H1 (cell line): Measurements from ENCODE around the gene STKLD1. TPM values are rescaled to one million over a fixed set of nuclear protein-coding genes. Genes with fewer than 3 reads are reported as not detected.

Source experiments
- CTCF ChIA-PET: fragments of 300-600 bp; sonication (Branson Sonifier 250); formaldehyde crosslinking; loops from one replicate; lab custom pipeline; 2021; ENCODE audit not compliant: partially characterized antibody; lab: Charles Lee
- POLR2A ChIA-PET: fragments of 300-600 bp; sonication (Branson Sonifier 250); formaldehyde crosslinking; loops from one replicate; lab custom pipeline; 2021; ENCODE audit warnings: inconsistent platforms; ENCODE audit not compliant: partially characterized antibody; lab: Charles Lee
- DNase-seq, 2 experiments: peaks; one replicate each; pipeline versions ENCODE4 v3.0.0 to v3.0.0-alpha.2; 2010 to 2022; ENCODE audit warnings: low spot score in 2 of 2, low read depth in 1 of 2, mixed read lengths in 1 of 2
- FAIRE-seq: peaks from 2 replicates; lab custom pipeline; 2011; peaks lifted over from hg19 to GRCh38; lab: Jason Lieb, UNC
- H2AFZ ChIP-seq: 2 replicates; pipeline ENCODE4 v1.8.1; 2012; ENCODE audit warnings: low read length, inconsistent platforms
- H2AK5ac ChIP-seq: 2 replicates; pipeline ENCODE4 v1.6.1; 2013; ENCODE audit warnings: low read depth, low read length
- H2BK120ac ChIP-seq: replicated peaks from 2 replicates; pipeline ENCODE3; 2013; ENCODE audit warnings: low read depth, low read length, inconsistent platforms
- H2BK12ac ChIP-seq: 2 replicates; pipeline ENCODE4 v1.6.1; 2013; ENCODE audit warnings: low read depth, low read length
- H2BK15ac ChIP-seq: 2 replicates; pipeline ENCODE4 v1.6.1; 2013; ENCODE audit warnings: low read length
- H2BK20ac ChIP-seq: 2 replicates; pipeline ENCODE4 v1.6.1; 2013; ENCODE audit warnings: low read length
- H2BK5ac ChIP-seq: 2 replicates; pipeline ENCODE4 v1.6.1; 2013; ENCODE audit warnings: low read depth, low read length
- H3K14ac ChIP-seq: 2 replicates; pipeline ENCODE4 v1.6.1; 2013; ENCODE audit warnings: inconsistent platforms; ENCODE audit not compliant: insufficient read length
- H3K18ac ChIP-seq: 2 replicates; pipeline ENCODE4 v1.6.1; 2013; ENCODE audit warnings: low read length; ENCODE audit errors: extremely low read depth
- H3K23ac ChIP-seq: 2 replicates; pipeline ENCODE4 v1.6.1; 2013; ENCODE audit warnings: inconsistent platforms; ENCODE audit not compliant: insufficient read length
- H3K23me2 ChIP-seq: 2 replicates; pipeline ENCODE4 v1.6.1; 2013; ENCODE audit warnings: low read depth, low read length
- H3K27ac ChIP-seq: 2 replicates; pipeline ENCODE4 v1.6.1; 2011; ENCODE audit warnings: low read depth, low read length, inconsistent platforms
- H3K27me3 ChIP-seq, 4 experiments: replicated peaks in 1 of 4; 1 replicate in 1 of 4; 2 replicates in 3 of 4; pipeline versions ENCODE4 v1.6.1 to v1.8.1; 2011 to 2013; ENCODE audit warnings: low read length in 3 of 4, mild to moderate bottlenecking in 3 of 4, inconsistent platforms in 2 of 4, mixed read lengths in 2 of 4, moderate library complexity in 1 of 4; ENCODE audit not compliant: control insufficient read depth in 3 of 4, insufficient read depth in 3 of 4; ENCODE audit errors: extremely low read depth in 1 of 4
- H3K36me3 ChIP-seq, 4 experiments: 2 replicates each; pipeline versions ENCODE4 v1.6.1 to v1.8.1; 2011 to 2013; ENCODE audit warnings: mild to moderate bottlenecking in 4 of 4, low read length in 3 of 4, moderate library complexity in 2 of 4, control low read depth in 1 of 4, inconsistent platforms in 1 of 4; ENCODE audit not compliant: insufficient read depth in 4 of 4, control insufficient read depth in 2 of 4
- H3K4ac ChIP-seq: replicated peaks from 2 replicates; pipeline ENCODE3; 2013; ENCODE audit warnings: low read length, low read depth, mixed read lengths, inconsistent platforms; ENCODE audit not compliant: insufficient read length
- H3K4me1 ChIP-seq, 4 experiments: replicated peaks in 1 of 4; 1 replicate in 1 of 4; 2 replicates in 3 of 4; pipeline versions ENCODE4 v1.6.1 to v1.8.1; 2011 to 2013; ENCODE audit warnings: low read length in 3 of 4, inconsistent platforms in 2 of 4, mixed read lengths in 1 of 4; ENCODE audit not compliant: insufficient read depth in 4 of 4, control insufficient read depth in 3 of 4
- H3K4me2 ChIP-seq, 2 experiments: 2 replicates each; pipeline versions ENCODE4 v1.6.1 to v1.8.1; 2011 to 2013; ENCODE audit warnings: low read depth in 2 of 2, low read length in 2 of 2, control low read depth in 1 of 2, inconsistent platforms in 1 of 2, mild to moderate bottlenecking in 1 of 2; ENCODE audit not compliant: insufficient read depth in 1 of 2
- H3K4me3 ChIP-seq, 4 experiments: fragments of 200-600, 300-600 bp in 1 of 4; sonication (generic), shearing (Covaris generic), sonication (Bioruptor Twin) in 1 of 4; 2 replicates each; pipeline versions ENCODE4 v1.5.1 to v1.8.1; 2011 to 2016; ENCODE audit warnings: low read length in 4 of 4, low read depth in 3 of 4, control low read depth in 2 of 4, inconsistent platforms in 2 of 4, mild to moderate bottlenecking in 2 of 4, mixed read lengths in 1 of 4, moderate library complexity in 1 of 4; ENCODE audit not compliant: insufficient read depth in 2 of 4; ENCODE audit errors: extremely low read depth in 1 of 4
- H3K56ac ChIP-seq: replicated peaks from 2 replicates; pipeline ENCODE3; 2013; ENCODE audit warnings: low read depth, mild to moderate bottlenecking, mixed read lengths, low read length, inconsistent platforms; ENCODE audit not compliant: insufficient read length
- H3K79me1 ChIP-seq: 2 replicates; pipeline ENCODE4 v1.6.1; 2013; ENCODE audit warnings: low read depth, low read length, control low read depth
- H3K79me2 ChIP-seq, 2 experiments: 2 replicates each; pipeline versions ENCODE4 v1.6.1 to v1.8.1; 2012 to 2013; ENCODE audit warnings: low read length in 2 of 2, mild to moderate bottlenecking in 2 of 2, inconsistent platforms in 1 of 2; ENCODE audit not compliant: insufficient read depth in 2 of 2, control insufficient read depth in 1 of 2
- H3K9ac ChIP-seq, 4 experiments: replicated peaks in 1 of 4; 1 replicate in 1 of 4; 2 replicates in 3 of 4; pipeline versions ENCODE4 v1.6.1 to v1.8.1; 2011 to 2013; ENCODE audit warnings: low read depth in 3 of 4, low read length in 3 of 4, control low read depth in 2 of 4, mild to moderate bottlenecking in 2 of 4, moderate library complexity in 2 of 4, inconsistent platforms in 1 of 4; ENCODE audit errors: extremely low read depth in 1 of 4
- H3K9me3 ChIP-seq, 2 experiments: 2 replicates each; pipeline versions ENCODE4 v1.6.1 to v1.8.1; 2012 to 2013; ENCODE audit warnings: mild to moderate bottlenecking in 2 of 2, moderate library complexity in 2 of 2, control low read depth in 1 of 2, inconsistent platforms in 1 of 2, low read depth in 1 of 2, low read length in 1 of 2, mixed read lengths in 1 of 2; ENCODE audit not compliant: insufficient read depth in 2 of 2
- H4K20me1 ChIP-seq, 2 experiments: replicated peaks in 1 of 2; 2 replicates each; pipeline versions ENCODE3 to v1.8.1; 2011 to 2013; ENCODE audit warnings: inconsistent platforms in 2 of 2, low read length in 2 of 2, mild to moderate bottlenecking in 1 of 2; ENCODE audit not compliant: insufficient read depth in 2 of 2, control insufficient read depth in 1 of 2
- H4K5ac ChIP-seq: 2 replicates; pipeline ENCODE4 v1.6.1; 2013; ENCODE audit warnings: low read length, low read depth, mixed read lengths, inconsistent platforms; ENCODE audit not compliant: insufficient read length
- H4K8ac ChIP-seq: 2 replicates; pipeline ENCODE4 v1.8.0; 2013; ENCODE audit warnings: mild to moderate bottlenecking, moderate library complexity, low read length, inconsistent platforms; ENCODE audit not compliant: insufficient read depth; ENCODE audit errors: extremely low read depth
- H4K91ac ChIP-seq: replicated peaks from 2 replicates; pipeline ENCODE3; 2013; ENCODE audit warnings: low read length, mixed read lengths, inconsistent platforms; ENCODE audit not compliant: insufficient read length
- CBX5 ChIP-seq: fragments of 300-800, 300-1000 bp; sonication (generic); IDR thresholded peaks from 2 replicates; pipeline ENCODE4 v1.7.1; 2016; ENCODE audit warnings: antibody characterized with exemption, low read length, low read depth
- EZH2 ChIP-seq: fragments of 200-600 bp; sonication (generic); IDR thresholded peaks from 2 replicates; pipeline ENCODE4 v1.7.1; 2012; ENCODE audit warnings: low read depth, mild to moderate bottlenecking, moderate library complexity, low read length, inconsistent platforms; ENCODE audit not compliant: severe bottlenecking
- FOSL1 ChIP-seq: IDR thresholded peaks from 2 replicates; pipeline ENCODE4 v1.6.1; 2011; ENCODE audit warnings: mild to moderate bottlenecking, low read depth, low read length, moderate library complexity; ENCODE audit not compliant: insufficient read depth
- KDM5A ChIP-seq: fragments of 200-600 bp; IDR thresholded peaks from 2 replicates; pipeline ENCODE4 v1.7.1; 2012; ENCODE audit warnings: mild to moderate bottlenecking, low read length, inconsistent platforms, mixed read lengths
- NRF1 ChIP-seq: IDR thresholded peaks from 2 replicates; pipeline ENCODE4 v1.6.1; 2011; ENCODE audit warnings: mild to moderate bottlenecking, low read depth, low read length, improper control_type of control experiment
- RNF2 ChIP-seq: fragments of 200-900, 300-1000 bp; sonication (generic); IDR thresholded peaks from 2 replicates; pipeline ENCODE4 v1.7.1; 2016; ENCODE audit warnings: borderline replicate concordance, low read depth, mild to moderate bottlenecking, antibody characterized with exemption, low read length; ENCODE audit not compliant: poor library complexity, severe bottlenecking; ENCODE audit errors: missing control alignments
- SAP30 ChIP-seq: fragments of 300-600 bp; sonication (generic); IDR thresholded peaks from 2 replicates; pipeline ENCODE4 v1.7.1; 2012; ENCODE audit warnings: low read length, moderate library complexity, mild to moderate bottlenecking, inconsistent platforms; ENCODE audit not compliant: insufficient read depth, insufficient replicate concordance
- SIN3A ChIP-seq, 2 experiments: IDR thresholded peaks in 1 of 2; conservative IDR thresholded peaks in 1 of 2; 2 replicates each; pipeline ENCODE4 v1.6.1; 2011 to 2012; ENCODE audit warnings: low read length in 2 of 2, improper control_type of control experiment in 1 of 2, low read depth in 1 of 2, mild to moderate bottlenecking in 1 of 2
- SIX5 ChIP-seq: IDR thresholded peaks from 2 replicates; pipeline ENCODE4 v1.6.1; 2011; ENCODE audit warnings: mild to moderate bottlenecking, low read depth, low read length
- TCF12 ChIP-seq: IDR thresholded peaks from 2 replicates; pipeline ENCODE4 v1.6.1; 2011; ENCODE audit warnings: low read depth, mild to moderate bottlenecking, low read length
- YY1 ChIP-seq: IDR thresholded peaks from 2 replicates; pipeline ENCODE4 v1.6.1; 2011; ENCODE audit warnings: low read depth, mild to moderate bottlenecking, low read length
- WGBS, 2 experiments: shearing (Covaris generic) in 1 of 2; methylation state at CpG; one replicate each; pipeline versions ENCODE4 v1.1.6 to v1.1.7; 2013 to 2015; ENCODE audit warnings: low lambda C conversion rate in 2 of 2, mixed read lengths in 2 of 2, inconsistent platforms in 1 of 2, low coverage in 1 of 2, missing lambda C conversion rate in 1 of 2; ENCODE audit not compliant: insufficient replicate concordance in 2 of 2, insufficient coverage in 1 of 2, insufficient read length in 1 of 2; ENCODE audit errors: extremely low coverage in 1 of 2, missing lambda C conversion rate in 1 of 2; 5-methylcytosine and 5-hydroxymethylcytosine counted together
- polyA plus RNA-seq, 7 experiments: library from polyadenylated mRNA; depleted of rRNA in 3 of 7; stranded (reverse) in 5 of 7; unstranded in 2 of 7; fragments of >200 nt in 5 of 7; fragments of 200-250 nt in 2 of 7; gene quantifications; 1 replicate in 5 of 7; 2 replicates in 1 of 7; 4 replicates in 1 of 7; pipeline versions ENCODE4 v1.2.1 to v1.2.3, GENCODE V29; 2011 to 2013; ENCODE audit warnings: missing spikeins in 2 of 7, mixed read lengths in 2 of 7
- total RNA-seq: library from RNA; stranded (reverse); fragmentation: NEBNext Ultra II Directional; extraction: Animal tissue kit (Norgen Biotek cat#: 25700); gene quantifications from 2 replicates; pipeline ENCODE4 v1.2.1, GENCODE V29; 2021
- TF ChIP-seq, protein P1 (sequence below): IDR thresholded peaks from 2 replicates; pipeline ENCODE4 v1.6.1; 2012; ENCODE audit warnings: inconsistent platforms

STKLD1 gene
- total and polyA plus RNA-seq, 2 of the 8 experiments (the other 6 are each of a cell fraction or from before 2014, with no cell fraction given), result 0.26 TPM; not detected in 1

DNA sequence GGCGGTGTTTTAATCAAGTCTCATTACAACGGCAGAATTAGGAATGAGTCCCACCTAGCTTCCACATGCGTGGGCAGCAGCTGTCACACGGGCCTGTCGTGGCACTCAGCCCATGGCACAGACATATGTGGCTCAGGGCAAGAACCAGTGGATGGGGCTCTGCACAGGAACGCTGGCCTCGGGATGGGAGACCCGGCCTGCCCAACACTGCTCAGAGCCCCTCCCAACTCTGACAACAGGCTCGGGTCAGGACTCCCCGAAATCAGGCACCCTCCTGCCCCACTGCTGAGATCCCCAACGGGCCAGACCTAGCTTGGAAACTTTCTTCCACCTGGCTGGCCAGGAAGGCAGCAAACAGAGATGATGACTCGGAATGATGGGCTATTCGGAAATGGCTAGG, 35.2 kb upstream of the STKLD1 start:
- Histone ChIP-seq H3K9ac (no peak overlapping the region), H3K4me3 (no peak overlapping the region), H2AFZ (no peak overlapping the region), H2BK120ac (no peak overlapping the region), H3K79me2 (peaks cover 2 to 9% of the 10 kb centered on the region in 2 experiments; a peak in 3 of 4 replicates), H3K4me1 (peaks cover 0 to 2% (median 0%) of the 10 kb centered on the region in 4 experiments; a peak in 1 of 7 replicates), H2BK12ac (no peak overlapping the region), H4K5ac (no peak overlapping the region), H2BK15ac (no peak overlapping the region), H3K36me3 (peaks cover 31 to 65% (median 53%) of the 10 kb centered on the region in 4 experiments), H3K4ac (no peak overlapping the region), H3K23ac (no peak overlapping the region), H3K56ac (no peak overlapping the region), H3K14ac (no peak overlapping the region), H4K20me1 (peaks cover 8 to 26% of the 10 kb centered on the region in 2 experiments), H2BK5ac (no peak overlapping the region), H3K27me3 (no peaks in the 10 kb centered on the region), H3K27ac (no peak overlapping the region), H4K8ac (no peak overlapping the region), H3K4me2 (no peak overlapping the region), H2BK20ac (no peak overlapping the region), H4K91ac (no peak overlapping the region), H3K9me3 (no peaks in the 10 kb centered on the region), H3K23me2 (peaks cover 5% of the 10 kb centered on the region; the same call in 1 of the 2 replicates), H3K79me1 (peaks cover 17% of the 10 kb centered on the region), H2AK5ac (no peak overlapping the region), H3K18ac (no peak overlapping the region)
- DNase-seq, result no peak
- FAIRE-seq, result no peak
- WGBS, 2 experiments, result 90% methylated on average over 13 of the region's 13 CpGs; no CpG with 5 or more reads in 1 of the 2 experiments
- ChIA-PET POLR2A (interaction anchor here (4.0 to 14.8 kb wide), 2 partner anchors 10 to 13 kb away, joined by 25 to 303 read pairs; partner anchors contain the start of genes MED22, RPL7A, SURF1 and SURF2), CTCF (interaction anchor here (0.6 to 5.5 kb wide), 18 partner anchors 8 to 369 kb away, joined by 3 to 45 read pairs (median 6); partner anchors contain the start of genes SLC2A6 and SURF1)
- TF ChIP-seq NRF1, result no peak
- TF ChIP-seq RNF2, result no peak
- TF ChIP-seq CBX5, result no peak
- TF ChIP-seq, protein P1, sequence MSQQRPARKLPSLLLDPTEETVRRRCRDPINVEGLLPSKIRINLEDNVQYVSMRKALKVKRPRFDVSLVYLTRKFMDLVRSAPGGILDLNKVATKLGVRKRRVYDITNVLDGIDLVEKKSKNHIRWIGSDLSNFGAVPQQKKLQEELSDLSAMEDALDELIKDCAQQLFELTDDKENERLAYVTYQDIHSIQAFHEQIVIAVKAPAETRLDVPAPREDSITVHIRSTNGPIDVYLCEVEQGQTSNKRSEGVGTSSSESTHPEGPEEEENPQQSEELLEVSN, result no peak
- no peak for TF ChIP-seq EZH2
- TF ChIP-seq YY1, result no peak
- no peak for TF ChIP-seq SIX5
- no peak for TF ChIP-seq SAP30
- no peak for TF ChIP-seq FOSL1
- no peak for TF ChIP-seq TCF12
- TF ChIP-seq KDM5A, result no peak
- no peak for TF ChIP-seq SIN3A (conservative IDR thresholded peaks at IDR 0.05 in 1 of 2, IDR thresholded peaks at IDR 0.05 in 1 of 2; ENCODE audit: low read depth in 1 of 2, low read length in 2 of 2)
